Measurements from ENCODE around the gene NDUFA12.

DNA sequence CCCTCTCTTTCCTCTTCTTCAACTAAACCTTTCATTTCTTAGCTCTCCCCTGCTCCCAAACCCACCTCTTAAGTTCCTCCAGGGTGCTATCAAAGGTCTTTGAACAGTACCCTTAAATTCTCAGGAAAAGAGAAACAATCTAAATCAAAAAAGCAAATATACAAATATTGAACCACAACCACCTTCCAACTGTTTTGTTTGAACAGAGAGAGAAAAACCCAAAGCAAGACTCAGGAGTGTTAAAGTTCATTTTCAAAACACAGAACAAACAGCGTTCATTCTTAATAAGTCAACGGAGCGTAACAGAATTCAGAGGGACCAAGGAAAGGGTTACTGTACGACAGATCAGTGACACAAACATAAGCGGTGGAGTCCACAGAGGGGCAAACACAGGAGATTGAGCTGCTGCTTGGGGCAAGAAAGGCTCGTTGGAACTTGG lies 73.3 kb downstream of the NDUFA12 start:
- TF ChIP-seq, protein P1, sequence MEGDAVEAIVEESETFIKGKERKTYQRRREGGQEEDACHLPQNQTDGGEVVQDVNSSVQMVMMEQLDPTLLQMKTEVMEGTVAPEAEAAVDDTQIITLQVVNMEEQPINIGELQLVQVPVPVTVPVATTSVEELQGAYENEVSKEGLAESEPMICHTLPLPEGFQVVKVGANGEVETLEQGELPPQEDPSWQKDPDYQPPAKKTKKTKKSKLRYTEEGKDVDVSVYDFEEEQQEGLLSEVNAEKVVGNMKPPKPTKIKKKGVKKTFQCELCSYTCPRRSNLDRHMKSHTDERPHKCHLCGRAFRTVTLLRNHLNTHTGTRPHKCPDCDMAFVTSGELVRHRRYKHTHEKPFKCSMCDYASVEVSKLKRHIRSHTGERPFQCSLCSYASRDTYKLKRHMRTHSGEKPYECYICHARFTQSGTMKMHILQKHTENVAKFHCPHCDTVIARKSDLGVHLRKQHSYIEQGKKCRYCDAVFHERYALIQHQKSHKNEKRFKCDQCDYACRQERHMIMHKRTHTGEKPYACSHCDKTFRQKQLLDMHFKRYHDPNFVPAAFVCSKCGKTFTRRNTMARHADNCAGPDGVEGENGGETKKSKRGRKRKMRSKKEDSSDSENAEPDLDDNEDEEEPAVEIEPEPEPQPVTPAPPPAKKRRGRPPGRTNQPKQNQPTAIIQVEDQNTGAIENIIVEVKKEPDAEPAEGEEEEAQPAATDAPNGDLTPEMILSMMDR (IDR thresholded peaks at IDR 0.05) = no peak
- TF ChIP-seq EP300 (IDR thresholded peaks at IDR 0.05) = no peak
- no peak for TF ChIP-seq POLR2A (IDR thresholded peaks at IDR 0.05)
